ENCODE data around the gene RNU6-1.

RNU6-1 gene

DNA sequence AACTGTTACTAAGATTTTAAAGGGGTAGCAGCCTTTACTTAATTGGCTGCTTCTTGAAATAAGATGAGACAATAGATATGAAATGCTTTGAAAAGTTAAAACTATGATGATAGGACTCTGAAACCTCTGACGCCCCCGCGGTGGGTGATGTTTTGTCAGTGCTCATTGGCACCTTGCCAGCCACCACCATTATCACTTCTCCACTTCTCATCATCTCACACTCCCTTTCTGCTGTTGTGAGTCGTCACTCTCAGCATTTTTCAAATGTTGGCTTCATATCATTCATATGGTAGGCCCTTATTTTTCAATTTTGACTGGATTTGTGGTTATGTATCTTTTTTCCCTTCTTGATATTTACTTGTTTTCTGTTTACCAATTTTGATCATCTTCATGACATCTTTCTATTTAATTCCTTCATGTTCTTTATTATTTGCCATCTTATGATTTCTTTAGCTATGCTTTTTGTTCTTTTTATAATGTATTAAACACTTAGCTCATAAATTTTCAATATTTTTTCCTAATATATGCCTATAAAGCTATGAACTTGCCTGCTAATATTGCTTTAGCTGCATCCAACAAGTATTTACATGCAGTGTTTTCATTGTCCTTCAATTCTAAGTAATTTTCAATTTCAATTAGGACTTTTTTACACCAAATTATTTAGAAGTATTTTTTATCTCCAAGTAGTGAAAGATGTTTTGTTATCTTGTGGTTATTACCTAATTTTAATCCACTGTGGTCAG lies 44.8 kb downstream of the RNU6-1 start:
- Histone ChIP-seq H3K4me3 (ENCODE audit: low read depth in 1 of 5, low read length in 5 of 5) (no peak overlapping the region), H3K9ac (ENCODE audit: low read length in 5 of 5) (no peak overlapping the region), H3K9me3 (ENCODE audit: control insufficient read depth in 5 of 5, low read length in 5 of 5) (peaks cover 0 to 7% (median 4%) of the 10 kb centered on the region in 5 donors), H3K4me1 (ENCODE audit: control insufficient read depth in 5 of 5, insufficient read depth in 5 of 5, low read length in 5 of 5) (peaks cover 0 to 12% (median 0%) of the 10 kb centered on the region in 5 donors), H3K27ac (ENCODE audit: low read depth, low read length) (no peak overlapping the region), H3K36me3 (ENCODE audit: control insufficient read depth in 5 of 5, insufficient read depth in 5 of 5, low read length in 5 of 5) (peaks cover 2 to 12% (median 3%) of the 10 kb centered on the region in 5 donors), H3K27me3 (ENCODE audit: control insufficient read depth in 5 of 5, insufficient read depth in 4 of 5, low read length in 5 of 5) (no peaks in the 10 kb centered on the region)

GRCh38 chr15:67792250-67792942 lies 47.4 kb downstream of the RNU6-1 start:
- H3K9ac ChIP-seq (ENCODE audit: low read length in 5 of 5): no peak overlapping the region
- no peak overlapping the region for H3K27ac ChIP-seq (ENCODE audit: low read depth, low read length)

GRCh38 chr15:67790610-67791319 lies 49.1 kb downstream of the RNU6-1 start:
- Histone ChIP-seq H3K9me3 (ENCODE audit: control insufficient read depth in 5 of 5, low read length in 5 of 5) (peaks cover 0 to 7% (median 4%) of the 10 kb centered on the region in 5 donors), H3K9ac (ENCODE audit: low read length in 5 of 5) (no peak overlapping the region), H3K4me3 (ENCODE audit: low read depth in 1 of 5, low read length in 5 of 5) (no peak overlapping the region), H3K27me3 (ENCODE audit: control insufficient read depth in 5 of 5, insufficient read depth in 4 of 5, low read length in 5 of 5) (no peaks in the 10 kb centered on the region), H3K36me3 (ENCODE audit: control insufficient read depth in 5 of 5, insufficient read depth in 5 of 5, low read length in 5 of 5) (peaks cover 0 to 8% (median 3%) of the 10 kb centered on the region in 5 donors), H3K27ac (ENCODE audit: low read depth, low read length) (no peak overlapping the region), H3K4me1 (ENCODE audit: control insufficient read depth in 5 of 5, insufficient read depth in 5 of 5, low read length in 5 of 5) (no peaks in the 10 kb centered on the region)

More at GRCh38 chr15:67792250-67792942, 47.4 kb downstream of the RNU6-1 start:
- no peaks in the 10 kb centered on the region for H3K27me3 ChIP-seq (ENCODE audit: control insufficient read depth in 5 of 5, insufficient read depth in 4 of 5, low read length in 5 of 5)
- H3K9me3 ChIP-seq (ENCODE audit: control insufficient read depth in 5 of 5, low read length in 5 of 5): peaks cover 0 to 7% (median 4%) of the 10 kb centered on the region in 5 donors
- peaks cover 0 to 5% (median 3%) of the 10 kb centered on the region in 5 donors for H3K36me3 ChIP-seq (ENCODE audit: control insufficient read depth in 5 of 5, insufficient read depth in 5 of 5, low read length in 5 of 5)
- peaks cover 0 to 12% (median 0%) of the 10 kb centered on the region in 5 donors for H3K4me1 ChIP-seq (ENCODE audit: control insufficient read depth in 5 of 5, insufficient read depth in 5 of 5, low read length in 5 of 5)
- H3K4me3 ChIP-seq (ENCODE audit: low read depth in 1 of 5, low read length in 5 of 5): no peak overlapping the region
